ENCODE measurements around the gene PSMG1. TPM values are rescaled to one million over a fixed set of nuclear protein-coding genes. Genes with fewer than 3 reads are reported as not detected.

PSMG1 gene
- total RNA-seq, 1 experiment from 2014 or later: 50.0 TPM

GRCh38 chr21:39155578-39155977, 27.7 kb downstream of the PSMG1 start:
- TF ChIP-seq CTCF (IDR thresholded peaks at IDR 0.05; ENCODE audit: unreplicated experiment): no peak
- Mint-ChIP-seq H3K4me3 (ENCODE audit: low read depth, unreplicated experiment) (no peak overlapping the region), H3K4me1 (ENCODE audit: low read depth, unreplicated experiment) (no peaks in the 10 kb centered on the region), H3K9me3 (ENCODE audit: low read depth, unreplicated experiment) (no peaks in the 10 kb centered on the region), H3K27me3 (ENCODE audit: unreplicated experiment) (no peaks in the 10 kb centered on the region), H3K36me3 (ENCODE audit: insufficient read depth, unreplicated experiment) (no peaks in the 10 kb centered on the region), H3K27ac (ENCODE audit: unreplicated experiment) (no peak overlapping the region)
- no peak for DNase-seq
- intact Hi-C loops (cut with micrococcal nuclease; ENCODE audit: unreplicated experiment): no loop called here
- BruUV-seq (replicated peaks): no TSS peak
- CTCF ChIA-PET: no interaction called here

- Mint-ChIP-seq H3K36me3 (ENCODE audit: insufficient read depth, unreplicated experiment) (no peaks in the 10 kb centered on the region), H3K4me1 (ENCODE audit: low read depth, unreplicated experiment) (no peaks in the 10 kb centered on the region), H3K4me3 (ENCODE audit: low read depth, unreplicated experiment) (no peak overlapping the region), H3K27me3 (ENCODE audit: unreplicated experiment) (no peaks in the 10 kb centered on the region), H3K27ac (ENCODE audit: unreplicated experiment) (no peak overlapping the region), H3K9me3 (ENCODE audit: low read depth, unreplicated experiment) (no peaks in the 10 kb centered on the region)
- TF ChIP-seq CTCF (IDR thresholded peaks at IDR 0.05; ENCODE audit: unreplicated experiment): no peak
- CTCF ChIA-PET: no interaction called here
- no TSS peak for BruUV-seq (replicated peaks)
- DNase-seq: no peak
- intact Hi-C loops (cut with micrococcal nuclease; ENCODE audit: unreplicated experiment): no loop called here
These were observed 29.4 kb downstream of the PSMG1 start for GRCh38 chr21:39153842-39154241.

- peak; percentile 46 for TF ChIP-seq CTCF (IDR thresholded peaks at IDR 0.05; ENCODE audit: unreplicated experiment)
- Mint-ChIP-seq H3K36me3 (ENCODE audit: insufficient read depth, unreplicated experiment) (no peaks in the 10 kb centered on the region), H3K27ac (ENCODE audit: unreplicated experiment) (no peak overlapping the region), H3K27me3 (ENCODE audit: unreplicated experiment) (no peaks in the 10 kb centered on the region), H3K9me3 (ENCODE audit: low read depth, unreplicated experiment) (no peaks in the 10 kb centered on the region), H3K4me3 (ENCODE audit: low read depth, unreplicated experiment) (no peak overlapping the region), H3K4me1 (ENCODE audit: low read depth, unreplicated experiment) (no peaks in the 10 kb centered on the region)
- DNase-seq: no peak
- no TSS peak for BruUV-seq (replicated peaks)
- intact Hi-C loops (cut with micrococcal nuclease; ENCODE audit: unreplicated experiment): no loop called here
- CTCF ChIA-PET: interaction anchor here (0.5 kb wide), 1 partner anchor 13 kb away, joined by 6 read pairs; no protein-coding TSS in a partner anchor
These were observed 29.9 kb downstream of the PSMG1 start for GRCh38 chr21:39153373-39153772.

GRCh38 chr21:39152271-39152670, 31.0 kb downstream of the PSMG1 start:
- no peaks in the 10 kb centered on the region for H3K9me3 Mint-ChIP-seq (ENCODE audit: low read depth, unreplicated experiment)
- H3K36me3 Mint-ChIP-seq (ENCODE audit: insufficient read depth, unreplicated experiment): no peaks in the 10 kb centered on the region
- DNase-seq: no peak
- TF ChIP-seq CTCF (IDR thresholded peaks at IDR 0.05; ENCODE audit: unreplicated experiment): no peak
- no peak overlapping the region for H3K27ac Mint-ChIP-seq (ENCODE audit: unreplicated experiment)
- H3K4me1 Mint-ChIP-seq (ENCODE audit: low read depth, unreplicated experiment): no peaks in the 10 kb centered on the region
- no peaks in the 10 kb centered on the region for H3K27me3 Mint-ChIP-seq (ENCODE audit: unreplicated experiment)
- BruUV-seq (replicated peaks): no TSS peak
- H3K4me3 Mint-ChIP-seq (ENCODE audit: low read depth, unreplicated experiment): no peak overlapping the region
- CTCF ChIA-PET: no interaction called here
- intact Hi-C loops (cut with micrococcal nuclease; ENCODE audit: unreplicated experiment): no loop called here
